NCI-H510A (cell line): Measurements from ENCODE around the gene CYBA.
A peak's percentile ranks its signal among the peaks of the same experiment; 100 is the strongest.
"Not testable (repeated sequence)": the region's sequence is repeated elsewhere in the genome, so short reads cannot be mapped to it uniquely, and the experiment has no call there.

Experiments
- DNase-seq: peaks from one replicate; lab custom pipeline; 2025; lab: John Stamatoyannopoulos, UW

The CYBA gene

DNA sequence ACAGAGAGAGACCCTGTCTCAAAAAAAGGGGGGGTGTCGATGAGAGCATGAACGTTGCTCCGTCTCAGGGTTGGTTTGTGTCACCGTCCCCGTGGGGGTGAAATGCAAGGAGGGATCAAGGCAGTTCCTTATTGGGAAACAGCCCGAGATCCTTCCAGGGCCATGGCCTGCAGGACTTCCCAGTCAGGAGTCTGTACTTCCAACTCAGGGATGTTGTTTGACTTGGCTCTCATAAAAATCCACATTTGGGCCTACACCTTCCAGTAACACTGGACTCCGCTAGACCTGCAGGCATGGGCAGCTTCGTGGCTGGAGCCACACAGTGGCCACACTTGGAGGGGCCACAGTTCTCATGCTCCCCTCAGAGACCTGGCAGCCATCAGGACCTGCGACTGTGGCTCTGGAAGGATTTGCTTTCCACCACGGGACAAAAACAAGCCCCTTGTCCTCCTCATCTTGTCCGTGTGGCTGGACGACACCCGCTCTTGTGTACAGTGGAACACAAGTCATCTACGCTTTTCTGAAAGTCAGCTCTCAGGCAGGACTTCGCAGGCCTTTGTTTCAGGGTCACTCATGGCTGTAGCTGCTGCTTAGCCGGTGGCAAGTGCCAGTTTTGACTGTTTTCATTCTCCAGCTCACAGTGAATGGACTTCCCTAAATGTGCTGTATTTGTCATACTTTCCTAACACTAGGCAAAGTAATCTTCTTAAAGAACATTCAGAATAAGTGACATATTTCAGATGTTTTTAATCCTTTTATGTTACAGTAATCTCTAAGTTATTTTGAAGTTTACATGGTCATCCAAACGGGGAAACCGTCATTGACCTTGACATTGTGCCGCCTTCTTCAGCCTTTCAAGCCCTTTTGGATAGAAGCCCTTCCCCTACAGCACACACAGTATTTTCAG lies 36.7 kb downstream of the CYBA start:
- no peak for DNase-seq

DNA sequence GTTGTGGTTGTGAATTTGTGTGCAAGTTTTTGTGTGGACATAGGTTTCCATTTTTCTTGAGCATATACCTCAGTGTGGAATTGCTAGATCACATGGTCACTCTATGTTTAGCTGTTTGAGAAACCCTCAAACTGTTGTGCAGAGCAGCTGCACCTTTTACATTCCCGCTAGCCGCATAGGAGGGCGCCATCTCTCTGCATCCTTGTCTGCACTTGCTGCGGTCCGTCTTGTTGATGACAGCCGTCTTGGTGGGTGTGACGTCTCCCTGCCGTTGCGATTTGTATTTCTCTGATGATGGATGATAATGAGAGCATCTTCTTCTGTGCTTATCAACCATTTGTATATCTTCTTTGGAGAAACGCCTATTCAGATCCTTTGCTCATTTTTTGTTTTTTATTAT lies 37.6 kb downstream of the CYBA start:
- no peak for DNase-seq

DNA sequence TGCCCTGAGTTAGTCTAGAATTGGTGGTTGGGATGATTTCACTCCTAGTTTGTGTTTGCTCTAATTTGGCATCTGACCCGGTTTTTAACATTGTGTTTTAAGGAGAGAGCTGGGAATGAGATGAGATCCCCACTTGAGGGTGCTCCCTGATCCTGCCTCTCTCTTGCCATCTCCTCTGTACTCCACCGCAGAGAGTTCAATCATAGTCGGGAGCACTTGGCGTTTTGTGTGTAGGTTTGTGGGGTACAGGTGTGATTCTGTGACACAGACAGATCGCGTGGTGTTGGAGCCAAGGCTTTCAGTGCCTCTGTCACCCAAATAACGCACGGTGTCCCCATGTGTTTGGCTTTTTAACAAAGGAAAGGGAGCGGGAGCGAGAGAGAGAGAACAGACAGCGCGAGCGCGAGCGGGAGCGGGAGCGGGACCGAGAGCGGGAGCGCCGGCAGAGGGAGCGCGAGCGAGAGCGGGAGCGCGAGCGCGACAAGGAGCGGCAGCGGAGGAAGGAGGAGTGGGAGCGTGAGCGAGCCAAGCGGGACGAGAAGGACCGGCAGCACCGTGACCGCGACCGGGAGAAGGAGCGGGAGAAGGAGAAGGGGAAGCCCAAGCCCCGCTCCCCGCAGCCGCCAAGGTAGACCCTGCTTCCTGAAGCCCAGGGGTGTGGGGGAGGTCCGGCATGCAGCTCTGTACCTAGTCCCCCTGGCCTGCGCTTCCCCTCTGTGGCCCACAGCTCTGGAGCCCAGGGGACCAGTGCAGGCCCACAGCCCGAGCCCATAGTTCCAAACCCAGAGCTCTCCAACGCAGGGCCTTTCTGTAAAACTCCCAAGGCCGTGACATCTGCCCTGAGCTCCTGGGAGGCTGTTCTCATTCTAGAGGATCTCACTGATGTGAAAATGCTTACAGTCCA lies 39.7 kb downstream of the CYBA start:
- no peak for DNase-seq

DNA sequence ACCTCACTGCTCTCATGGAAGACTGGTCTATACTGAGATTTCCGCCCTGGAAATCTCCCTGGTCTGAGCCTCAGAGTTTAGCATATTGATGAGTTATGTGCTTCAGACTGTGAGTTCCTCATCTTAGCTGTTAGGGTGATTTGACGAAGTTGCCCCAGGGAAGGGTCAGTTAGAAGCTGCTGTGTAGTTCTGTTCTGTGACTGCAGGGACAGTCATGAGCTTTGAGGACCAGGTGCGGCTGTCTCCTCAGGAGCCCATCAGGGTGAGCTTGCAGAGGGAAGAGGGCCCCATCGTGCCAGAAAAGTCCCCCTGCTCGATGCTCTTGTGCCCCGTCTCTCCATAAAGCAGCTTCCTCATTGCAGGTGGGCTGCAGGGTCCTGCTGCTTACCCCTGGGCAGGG lies 40.8 kb downstream of the CYBA start:
- no peak for DNase-seq

DNA sequence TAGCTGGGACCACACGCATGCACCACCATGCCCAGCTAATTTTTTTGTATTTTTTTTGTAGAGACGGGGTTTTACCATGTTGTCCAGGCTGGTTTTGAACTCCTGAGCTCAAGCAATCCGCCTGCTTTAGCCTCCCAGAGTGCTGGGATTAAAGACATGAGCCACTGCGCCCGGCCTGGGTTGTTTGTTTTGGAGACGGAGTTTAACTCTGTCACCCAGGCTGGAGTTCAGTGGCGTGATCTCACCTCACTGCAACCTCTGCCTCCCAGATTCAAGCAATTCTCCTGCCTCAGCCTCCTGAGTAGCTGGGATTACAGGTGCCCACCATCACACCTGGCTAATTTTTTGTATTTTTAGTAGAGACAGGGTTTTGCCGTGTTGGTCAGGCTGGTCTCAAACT lies 41.4 kb downstream of the CYBA start:
- DNase-seq: not testable (repeated sequence)

DNA sequence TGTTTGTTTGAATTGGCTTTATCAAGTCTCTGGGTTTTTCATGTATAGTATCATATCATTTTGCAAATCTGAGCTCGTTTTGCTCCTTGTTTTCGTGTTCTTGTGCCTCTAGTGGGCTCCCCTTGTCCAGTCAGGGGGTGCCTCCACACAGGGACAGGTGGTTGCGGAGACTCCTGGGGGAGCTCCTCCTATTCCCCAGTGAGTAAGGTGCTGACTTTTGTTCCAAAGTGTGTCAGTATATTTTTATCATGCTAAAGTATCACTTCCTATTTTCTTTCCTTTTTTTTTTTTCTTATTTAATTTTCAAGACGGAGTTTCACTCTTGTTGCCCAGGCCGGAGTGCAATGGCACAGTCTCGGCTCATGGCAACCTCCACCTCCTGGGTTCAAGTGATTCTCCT lies 42.8 kb downstream of the CYBA start:
- DNase-seq: no peak

DNA sequence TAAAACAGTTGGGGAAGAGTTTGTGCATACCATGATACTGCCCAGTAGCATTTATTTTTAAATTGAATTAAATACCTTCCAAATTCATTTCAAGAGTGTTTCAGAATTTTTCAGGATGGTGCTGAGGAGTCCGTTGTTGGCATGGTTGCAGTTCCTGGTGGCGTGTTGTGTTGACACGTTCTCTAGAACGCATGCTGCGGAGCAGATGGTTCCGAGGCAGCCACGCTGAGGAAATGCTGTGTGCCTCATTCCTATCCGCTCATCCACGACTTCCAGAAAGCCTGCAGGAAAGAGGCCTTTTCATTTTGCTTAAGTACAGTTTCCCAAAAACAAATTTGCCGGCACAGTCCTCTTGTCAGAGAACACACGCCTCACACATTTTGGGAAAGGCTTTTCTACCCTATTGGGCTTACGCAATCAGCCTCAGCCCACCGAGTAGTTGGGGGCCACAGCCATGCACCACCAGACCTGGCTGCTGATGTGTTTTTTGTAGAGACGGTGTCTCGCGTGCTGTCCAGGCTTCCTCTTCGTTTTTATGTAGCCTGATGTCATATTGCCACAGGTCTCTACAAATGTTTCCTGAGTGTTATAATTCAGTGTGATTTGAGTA lies 44.6 kb downstream of the CYBA start:
- no peak for DNase-seq

DNA sequence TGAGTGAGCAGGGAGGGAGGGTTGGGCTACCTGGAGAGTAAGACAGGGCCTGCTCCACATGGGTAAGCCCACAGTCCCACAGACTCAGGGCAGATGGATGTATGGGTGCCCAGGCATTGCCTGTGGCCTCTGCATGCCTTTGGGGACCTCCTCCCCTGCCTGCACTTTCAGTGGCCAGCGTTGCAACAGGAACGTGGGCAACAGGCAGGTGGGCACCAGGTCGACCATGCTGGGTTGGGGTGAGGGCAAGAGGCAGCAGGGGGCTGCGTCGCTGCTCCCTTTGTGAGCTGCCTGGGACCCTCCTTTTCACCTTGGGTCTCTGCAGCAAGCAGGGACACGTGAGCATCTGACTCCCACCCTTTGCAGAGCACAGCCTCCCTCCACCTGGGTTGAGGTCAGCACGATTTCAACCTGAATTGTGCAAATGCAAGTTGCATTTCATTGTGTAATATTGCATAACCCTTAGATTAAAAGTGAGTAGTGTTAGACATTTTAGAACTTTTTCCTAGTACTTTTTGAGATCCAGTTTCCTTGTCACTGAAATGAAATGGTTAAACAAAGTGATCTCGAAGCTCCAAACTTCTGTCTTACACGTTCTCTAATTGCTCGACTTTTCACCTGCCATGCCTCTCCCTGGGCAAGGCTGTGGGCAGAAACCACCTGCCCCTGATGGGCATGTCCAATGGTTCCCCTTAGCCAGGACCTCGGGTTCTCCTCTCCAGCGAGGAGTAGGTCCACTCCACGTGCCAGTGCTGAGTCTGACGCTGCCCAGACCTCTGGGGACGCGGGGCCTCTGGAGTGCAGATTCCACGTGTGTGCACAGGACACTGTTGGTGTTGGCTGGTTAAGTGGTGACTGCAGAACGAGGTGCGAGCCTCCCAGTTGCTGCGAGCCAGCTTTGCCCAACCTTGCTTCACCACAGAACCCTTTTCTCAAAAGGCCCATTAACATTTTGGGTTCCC lies 45.4 kb downstream of the CYBA start:
- DNase-seq: no peak

DNA sequence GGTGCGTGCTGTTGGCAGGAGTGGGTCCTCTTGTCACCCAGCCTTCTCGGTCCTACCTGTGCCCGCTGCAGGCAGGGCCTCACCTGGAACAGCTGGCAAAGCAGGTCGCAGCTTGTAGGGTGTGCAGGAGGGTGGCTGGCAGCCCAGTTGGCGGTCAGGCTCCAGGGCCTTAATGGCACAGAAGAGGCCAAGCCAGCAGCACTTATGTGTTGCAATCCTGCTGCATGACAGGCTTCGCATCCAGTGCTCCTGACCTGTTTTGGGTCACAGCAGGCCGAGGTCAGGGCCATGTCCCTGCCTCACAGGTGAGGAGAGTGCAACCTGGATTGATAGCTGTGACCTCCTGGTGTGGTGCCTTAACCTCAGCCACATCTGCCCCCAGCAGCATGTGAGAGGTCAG lies 48.8 kb downstream of the CYBA start:
- peak; percentile 23 for DNase-seq

DNA sequence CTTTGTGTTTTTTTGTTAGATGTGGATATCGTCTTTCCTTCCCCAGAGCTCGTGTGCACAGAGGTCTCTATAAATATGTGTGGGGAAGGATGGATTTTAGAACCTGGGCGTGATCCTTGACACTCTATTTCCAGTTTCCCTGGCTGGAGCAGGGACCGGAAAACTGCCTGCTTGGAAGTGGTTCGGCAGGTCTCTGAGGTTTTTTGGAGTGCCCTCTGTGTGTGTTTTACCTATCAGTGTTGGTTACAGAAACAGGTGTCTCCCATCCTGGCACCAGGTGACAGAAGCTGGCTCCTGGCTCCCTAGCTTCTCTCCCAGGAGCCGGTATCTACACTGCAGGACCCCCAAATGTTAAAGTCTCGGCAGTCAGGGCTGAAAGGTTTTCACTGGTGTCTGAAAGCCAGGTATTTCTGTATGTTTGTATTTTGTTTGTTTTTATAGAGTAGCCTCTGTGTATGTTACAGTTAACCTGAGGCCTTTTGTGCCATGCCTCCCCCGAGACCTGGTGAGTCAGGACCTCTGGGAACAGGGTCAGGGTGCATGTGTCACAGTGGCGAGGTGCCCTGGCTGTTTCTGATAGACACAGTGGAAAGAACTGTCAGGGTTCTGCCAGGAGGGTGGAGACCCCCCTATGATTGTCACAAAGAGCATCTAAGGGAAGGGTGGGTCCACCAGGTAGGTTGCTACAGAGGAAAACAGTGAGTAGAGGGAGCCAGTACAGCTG lies 49.4 kb downstream of the CYBA start:
- peak; percentile 37 for DNase-seq

DNA sequence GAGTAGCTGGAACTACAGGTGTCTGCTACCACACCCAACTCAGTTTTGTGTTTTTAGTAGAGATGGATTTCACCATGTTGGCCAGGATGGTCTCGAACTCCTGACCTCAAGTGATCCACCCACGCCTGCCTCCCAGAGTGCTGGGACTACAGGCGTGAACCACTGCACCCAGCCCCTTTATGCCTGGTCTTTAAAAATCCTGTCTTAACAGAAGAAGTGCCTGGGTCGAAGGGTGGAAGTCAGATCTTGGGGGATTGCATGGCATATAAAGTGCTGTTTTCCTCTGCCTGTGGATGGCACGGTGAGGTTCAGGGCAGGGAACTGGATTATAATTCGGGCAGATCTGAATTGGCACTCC lies 50.3 kb downstream of the CYBA start:
- no peak for DNase-seq

DNA sequence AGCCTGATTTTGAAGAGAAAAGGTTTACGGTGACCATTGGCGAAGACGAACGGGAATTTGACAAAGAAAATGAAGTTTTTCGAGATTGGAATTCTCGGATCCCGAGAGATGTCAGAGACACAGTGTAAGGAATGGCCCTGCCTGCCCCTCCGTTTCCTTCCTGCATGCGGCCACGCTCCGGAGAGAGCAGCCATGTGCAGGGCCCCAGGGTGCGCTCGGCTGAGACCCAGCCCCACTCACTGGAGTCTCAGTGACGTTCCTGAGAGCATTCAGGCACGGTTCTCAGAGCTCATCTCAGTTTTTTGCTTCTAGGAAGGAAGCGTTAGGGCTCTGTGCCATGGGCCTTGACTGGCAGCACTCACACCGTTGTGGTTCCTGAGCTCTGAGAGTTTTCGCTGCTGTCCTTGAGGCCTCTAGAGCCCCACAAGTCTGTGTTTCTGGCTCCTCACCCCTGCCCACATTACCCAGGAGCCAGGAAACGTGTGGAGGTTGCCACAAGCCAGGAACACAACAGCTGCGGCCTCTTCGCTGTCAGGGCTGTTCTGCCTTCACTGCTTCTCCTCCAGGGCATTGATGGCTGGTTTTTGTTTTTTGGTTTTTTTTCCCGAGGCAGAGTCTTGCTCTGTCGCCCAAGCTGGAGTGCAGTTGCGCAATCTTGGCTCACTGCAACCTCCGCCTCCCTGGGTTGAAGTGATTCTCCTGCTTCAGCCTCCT lies 50.9 kb downstream of the CYBA start:
- DNase-seq: no peak

DNA sequence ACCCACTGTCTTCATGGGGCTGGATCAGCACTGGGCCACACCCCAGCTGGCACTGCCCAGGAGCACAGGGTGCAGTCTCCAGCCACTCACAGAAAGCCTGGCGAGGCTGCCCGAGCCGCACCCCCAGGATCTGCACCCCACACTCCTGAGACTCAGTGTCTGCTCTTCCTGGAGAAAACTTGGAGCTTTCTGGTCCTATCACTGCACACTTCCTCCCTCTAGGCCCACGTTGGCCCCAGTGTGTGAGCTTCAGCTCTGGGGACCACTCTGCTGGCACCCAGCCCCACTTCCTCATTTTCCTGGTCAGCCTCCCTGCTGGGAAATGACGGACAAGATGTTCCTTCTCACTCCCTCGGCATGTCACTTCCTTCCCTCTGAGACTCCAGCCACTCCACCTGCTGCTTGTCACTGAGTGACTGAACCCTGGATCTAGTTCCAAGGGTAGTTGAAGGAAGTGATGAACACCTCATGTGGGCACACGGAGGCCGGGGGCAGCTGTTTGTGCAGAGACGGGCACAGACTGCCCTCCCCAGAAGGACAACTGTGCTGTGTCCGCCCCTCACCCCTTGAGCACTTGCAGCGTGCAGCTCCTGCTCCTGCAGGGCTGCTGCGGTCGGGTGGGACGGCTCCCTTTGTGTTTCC lies 51.6 kb downstream of the CYBA start:
- DNase-seq: no peak

DNA sequence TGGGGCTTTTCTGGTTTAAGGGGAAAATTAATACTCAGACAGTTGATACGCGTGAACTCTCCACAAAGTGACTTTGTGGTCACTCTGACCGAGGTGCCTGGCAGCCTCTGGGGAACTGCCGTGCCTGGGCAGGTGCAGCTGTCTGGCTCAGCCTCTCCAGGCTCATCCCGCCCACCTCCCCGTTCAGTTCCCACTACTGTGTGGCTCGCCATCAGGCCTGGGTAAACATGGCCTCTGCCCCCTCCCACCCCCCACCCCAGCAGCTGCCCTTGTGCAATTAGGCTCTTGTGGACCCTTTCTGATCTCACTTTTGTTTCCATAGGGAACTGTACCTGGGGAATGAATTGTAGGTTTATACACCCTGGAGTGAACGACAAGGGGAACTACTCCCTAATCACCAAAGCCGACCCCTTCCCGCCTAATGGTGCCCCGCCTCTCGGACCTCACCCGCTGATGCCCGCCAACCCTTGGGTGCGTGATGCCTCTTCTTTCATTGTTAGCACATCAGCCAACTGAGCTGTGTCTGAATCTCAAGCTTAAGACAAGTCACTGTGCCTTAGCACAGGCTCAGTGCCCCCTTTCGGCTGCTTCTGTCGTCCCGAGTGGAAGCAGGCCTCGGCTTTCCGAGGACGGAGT lies 52.9 kb downstream of the CYBA start:
- DNase-seq: peak; percentile 19

DNA sequence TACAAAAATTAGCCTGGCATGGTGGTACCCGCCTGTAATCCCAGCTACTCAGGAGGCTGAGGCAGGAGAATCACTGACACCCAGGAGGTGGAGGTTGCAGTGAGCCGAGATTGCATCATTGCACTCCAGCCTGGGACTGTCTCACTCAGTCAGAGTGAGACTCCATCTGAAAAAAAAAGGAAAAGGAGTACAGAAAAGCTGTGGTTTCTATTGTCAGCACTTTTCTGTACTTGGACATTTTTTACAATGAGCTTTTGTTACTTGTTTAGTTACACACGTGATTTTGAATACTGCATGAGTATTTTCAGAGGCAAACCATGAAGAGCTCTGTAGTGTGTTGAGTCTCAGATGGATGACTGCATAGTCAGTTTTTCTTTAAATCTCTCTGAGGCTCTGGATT lies 54.4 kb downstream of the CYBA start:
- DNase-seq: no peak

DNA sequence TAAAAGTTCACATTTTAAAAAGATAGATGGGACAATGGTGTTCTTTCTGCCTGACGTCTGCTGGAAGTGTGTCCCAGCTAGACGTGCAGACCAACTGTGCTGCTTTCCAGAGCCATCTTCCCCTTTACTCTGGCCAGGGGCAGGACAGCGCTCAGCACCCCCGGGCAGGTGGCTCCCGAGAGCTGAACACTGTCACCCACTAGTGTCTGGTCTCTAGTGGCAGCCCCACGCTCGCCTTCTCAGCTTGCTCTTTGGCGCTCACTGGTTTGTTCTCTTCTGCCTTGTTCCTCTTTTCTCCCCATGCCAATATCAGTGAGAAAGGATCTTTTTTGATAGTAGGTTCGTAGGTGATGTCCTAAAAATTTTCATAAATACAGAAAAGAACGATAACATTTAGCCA lies 54.9 kb downstream of the CYBA start:
- no peak for DNase-seq

DNA sequence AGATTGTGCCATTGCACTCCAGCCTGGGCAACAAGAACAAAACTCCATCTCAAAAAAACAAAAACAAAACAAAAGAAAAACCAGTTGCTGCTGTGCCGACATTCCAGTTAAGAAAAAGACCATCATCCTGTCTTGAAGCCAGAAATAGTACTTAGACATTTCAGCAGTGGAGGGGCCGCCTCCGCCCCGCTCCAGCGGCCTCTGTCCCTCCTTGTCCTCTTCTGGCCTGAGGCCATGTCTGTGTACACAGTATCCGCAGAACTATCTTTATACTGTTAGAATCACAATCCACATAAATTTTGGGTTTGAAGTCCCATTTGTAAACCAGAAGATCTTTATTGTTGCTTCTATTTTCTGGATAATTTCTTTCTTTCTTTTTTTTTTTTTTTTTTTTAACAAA lies 55.8 kb downstream of the CYBA start:
- DNase-seq: no peak

DNA sequence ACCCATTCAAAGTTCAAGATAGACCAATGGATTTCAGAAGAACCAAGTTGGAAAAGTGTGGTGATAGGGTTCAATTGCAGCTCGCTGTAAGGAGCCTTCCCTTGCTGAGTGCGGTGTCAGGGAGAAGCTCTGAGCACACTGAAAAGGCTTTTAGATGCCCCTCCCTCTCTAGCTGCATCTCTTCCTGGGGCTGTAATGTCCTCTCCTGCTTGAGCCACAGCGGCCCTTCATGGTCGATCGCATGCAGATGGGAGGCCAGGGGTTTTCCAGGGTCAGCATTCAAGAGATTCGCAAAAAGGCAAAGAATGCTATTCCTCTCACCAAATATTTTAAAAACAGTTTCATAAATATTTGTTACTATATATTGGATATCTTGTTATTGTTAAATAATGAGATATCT lies 56.9 kb downstream of the CYBA start:
- no peak for DNase-seq

DNA sequence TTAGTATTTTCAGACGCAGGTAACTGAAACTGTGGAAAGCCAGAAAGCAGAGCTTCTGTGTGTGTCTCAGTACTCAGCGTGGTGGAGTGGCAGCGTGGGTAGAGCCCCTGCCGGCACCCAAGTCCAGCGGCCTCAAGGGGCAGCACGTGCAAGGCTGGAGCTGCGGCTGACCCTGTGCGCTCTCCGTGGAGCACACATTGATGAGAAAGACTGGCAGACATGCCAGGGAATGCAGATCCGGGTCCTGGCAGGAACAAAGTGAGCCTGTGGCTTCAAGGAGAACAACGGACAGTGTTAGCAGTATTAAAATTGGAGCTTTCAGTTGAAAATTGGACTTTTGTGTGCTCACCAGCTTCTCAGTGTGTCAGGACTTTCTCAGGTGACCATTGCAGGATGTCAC lies 57.4 kb downstream of the CYBA start:
- DNase-seq: no peak
